Globus pallidus (tissue), 1 donor: ENCODE measurements around the gene TREX2.

Source experiments
- DNase-seq: peaks from one replicate; pipeline ENCODE4 v3.0.0-alpha.2; 2015; ENCODE audit warnings: low spot score

The TREX2 gene

DNA sequence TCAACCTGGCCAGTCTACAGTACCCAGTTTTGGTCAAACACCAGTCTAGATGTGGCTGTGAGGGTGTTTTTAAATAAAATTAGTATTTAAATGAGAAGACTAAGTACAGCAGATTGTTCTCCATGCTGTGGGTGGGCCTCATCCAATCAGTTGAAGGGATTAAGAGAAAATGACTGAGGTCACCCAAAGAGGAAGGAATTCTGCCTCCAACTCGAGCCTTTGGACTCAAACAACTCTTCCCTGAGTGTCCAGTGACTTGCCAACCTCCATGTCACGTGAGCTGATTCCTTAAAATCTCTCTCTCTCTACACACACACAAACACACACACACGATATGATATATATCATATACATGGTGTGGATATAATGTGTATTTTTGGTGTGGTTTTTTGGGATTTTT lies 10.0 kb downstream of the TREX2 start:
- DNase-seq = no peak

DNA sequence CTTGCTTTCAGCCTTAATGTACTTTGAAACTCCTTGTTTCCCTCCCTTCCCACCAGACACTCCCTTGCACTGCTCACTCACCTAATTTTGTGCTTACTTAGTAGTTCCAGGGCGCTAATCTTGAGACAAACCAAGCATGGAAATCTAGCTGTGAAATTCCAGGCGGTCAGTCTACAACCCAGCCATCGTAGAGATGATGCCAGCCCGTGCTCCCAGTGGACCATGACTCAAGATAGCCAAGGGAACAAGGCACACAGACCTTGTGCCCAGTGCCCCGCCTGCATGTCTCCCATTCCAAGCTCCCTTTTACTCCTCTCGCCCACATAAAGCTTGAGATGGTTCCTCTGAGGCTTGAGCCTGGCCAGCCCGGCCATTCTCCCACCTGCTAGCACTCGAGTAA lies 11.1 kb downstream of the TREX2 start:
- no peak for DNase-seq

- no peak for DNase-seq
Measured at GRCh38 chrX:153433781-153434285, 12.0 kb downstream of the TREX2 start.

DNA sequence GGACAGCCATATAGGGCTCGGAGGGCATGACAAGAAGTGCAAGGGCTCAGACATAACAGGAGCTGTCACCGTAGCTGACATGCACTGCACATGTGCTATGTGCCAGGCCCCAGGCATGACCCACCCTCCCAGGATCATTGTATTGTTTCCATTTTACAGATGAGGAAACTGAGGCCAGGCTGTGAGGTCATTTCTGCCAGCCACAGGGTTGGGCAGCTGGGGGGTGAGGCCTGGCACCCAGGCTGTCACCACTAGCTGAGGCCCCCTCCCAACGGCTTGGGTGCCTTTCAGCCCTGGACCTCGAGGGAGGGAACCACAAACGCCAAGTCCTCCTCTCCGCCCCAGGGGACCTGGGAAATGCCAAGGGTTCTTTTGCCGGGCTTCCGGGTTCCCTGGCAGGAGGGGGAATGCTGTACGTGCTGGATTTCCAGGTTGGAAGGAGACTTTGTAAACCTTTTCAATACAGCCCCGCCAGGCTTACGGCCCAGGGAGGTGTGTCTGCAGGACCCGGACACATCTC lies 12.6 kb downstream of the TREX2 start:
- no peak for DNase-seq

GRCh38 chrX:153430796-153431195 lies 15.1 kb downstream of the TREX2 start:
- DNase-seq = no peak

DNA sequence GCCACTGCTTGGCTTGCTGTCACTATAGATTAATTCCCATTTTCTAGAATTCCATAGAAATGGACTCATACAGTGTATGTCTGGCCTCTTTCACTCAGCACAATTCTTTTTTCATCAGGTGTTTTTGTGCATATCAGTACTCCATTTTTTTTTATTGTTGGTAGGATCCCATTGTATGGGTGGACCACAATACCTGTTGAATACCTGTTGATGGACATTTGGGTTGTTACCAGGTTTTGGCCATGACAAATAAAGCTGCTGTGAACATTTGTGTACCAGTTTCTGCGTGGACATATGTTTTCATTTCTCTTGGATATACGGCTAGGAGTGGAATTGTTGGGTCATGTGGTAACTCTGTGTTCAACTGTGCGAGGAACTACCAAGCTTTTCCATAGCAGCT lies 19.7 kb downstream of the TREX2 start:
- no peak for DNase-seq

DNA sequence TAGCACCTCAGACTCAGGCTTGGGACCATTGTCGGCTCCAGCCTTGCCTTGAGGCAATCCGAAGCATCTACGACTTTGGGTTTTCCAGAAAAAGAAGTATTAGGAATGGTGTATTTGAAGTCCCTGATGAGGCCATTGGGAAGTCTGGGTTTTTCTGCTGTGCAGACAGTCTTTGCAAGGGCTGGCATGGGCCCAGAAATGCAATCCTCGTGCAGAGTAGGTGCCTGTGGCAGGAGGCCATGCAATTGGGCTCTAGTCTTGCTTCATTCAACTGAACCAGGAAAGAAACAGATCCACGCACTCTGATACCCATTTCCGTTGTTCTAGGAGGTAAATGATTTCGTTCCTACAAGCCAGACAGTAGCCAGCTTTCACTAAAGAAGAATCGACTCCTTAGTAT lies 22.2 kb downstream of the TREX2 start:
- no peak for DNase-seq

- no peak for DNase-seq
Measured at GRCh38 chrX:153421856-153422255, 24.0 kb downstream of the TREX2 start.

GRCh38 chrX:153420851-153421599 lies 24.8 kb downstream of the TREX2 start:
- no peak for DNase-seq

DNA sequence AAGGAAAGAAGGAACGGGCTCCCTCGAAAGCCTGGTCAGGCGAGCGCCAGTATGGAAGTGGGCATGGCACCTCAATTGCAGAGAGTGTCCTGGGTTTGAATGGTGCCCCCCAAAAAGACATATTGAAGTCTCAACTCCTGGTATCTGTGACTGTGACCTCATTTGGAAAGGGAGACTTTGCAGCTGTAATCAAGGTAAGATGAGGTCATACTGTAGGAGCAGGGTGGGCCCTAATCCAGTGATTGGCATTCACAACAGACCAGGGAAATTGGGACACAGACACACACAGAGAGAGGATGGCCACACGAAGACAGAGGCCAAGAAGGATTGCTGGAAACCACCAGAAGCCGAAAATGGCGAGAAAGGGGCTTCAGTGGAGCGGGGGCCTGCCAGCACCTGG lies 28.2 kb downstream of the TREX2 start:
- DNase-seq = no peak

DNA sequence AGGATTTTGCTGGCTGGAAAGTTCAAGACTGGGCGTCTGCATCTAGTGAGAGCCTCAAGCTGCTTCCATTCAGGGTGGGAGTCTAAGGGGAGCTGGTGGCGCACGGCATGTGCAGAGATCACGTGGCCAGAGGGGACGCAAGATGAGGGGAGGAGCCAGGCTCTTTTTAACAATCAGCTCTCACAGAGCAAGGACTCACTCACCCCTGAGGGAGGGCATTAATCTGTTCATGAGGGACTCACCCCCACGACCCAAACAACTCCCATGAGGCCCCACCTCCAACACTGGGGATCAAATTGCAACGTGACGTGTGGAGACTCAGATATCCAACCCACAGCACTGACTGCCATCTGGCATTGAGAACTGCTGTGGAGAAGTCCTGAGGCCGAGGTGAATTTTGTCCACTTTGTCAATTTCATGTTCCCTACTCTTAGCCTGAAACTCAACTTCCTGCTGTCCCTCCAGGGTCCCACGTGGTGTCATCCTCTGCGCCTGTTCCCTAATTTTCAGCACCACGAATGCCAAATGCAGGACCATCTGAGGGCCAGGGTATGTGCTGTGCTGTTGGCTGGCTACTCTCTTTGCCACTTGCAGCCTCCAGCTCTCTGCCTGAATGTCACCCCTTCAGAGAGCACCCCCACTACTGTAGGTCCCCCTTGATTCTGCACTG lies 28.9 kb downstream of the TREX2 start:
- DNase-seq = no peak

DNA sequence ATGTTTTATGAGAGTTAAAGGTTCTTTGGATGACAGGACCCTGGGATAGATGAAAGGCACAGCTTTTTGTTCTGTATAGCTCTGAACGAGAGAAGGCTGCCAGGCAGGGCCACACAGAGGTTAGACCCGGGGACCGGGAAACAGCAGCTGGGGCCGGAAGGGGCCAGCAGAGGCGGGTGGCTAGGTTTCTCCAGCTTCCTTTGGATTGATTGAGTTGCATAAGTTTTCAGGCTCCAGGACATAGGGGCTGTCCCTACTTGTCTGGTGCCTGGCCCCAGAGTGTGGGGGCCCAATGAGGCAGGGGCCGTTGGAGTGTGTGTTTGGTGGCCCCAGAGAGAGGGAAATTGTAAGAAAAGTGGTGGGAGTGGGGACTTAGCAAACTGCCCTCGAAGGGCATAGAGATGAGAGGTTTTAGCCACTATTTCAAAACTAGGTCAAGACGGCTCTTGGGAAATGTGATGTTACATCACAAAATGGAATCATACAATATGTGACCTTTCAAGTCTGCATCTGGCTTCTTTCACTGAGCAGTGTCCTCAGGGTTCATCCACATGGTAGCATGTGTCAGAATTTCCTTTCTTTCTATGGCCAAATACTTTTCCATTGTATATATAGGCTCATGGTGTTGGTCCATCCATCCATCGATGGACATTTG lies 30.9 kb downstream of the TREX2 start:
- DNase-seq = no peak

DNA sequence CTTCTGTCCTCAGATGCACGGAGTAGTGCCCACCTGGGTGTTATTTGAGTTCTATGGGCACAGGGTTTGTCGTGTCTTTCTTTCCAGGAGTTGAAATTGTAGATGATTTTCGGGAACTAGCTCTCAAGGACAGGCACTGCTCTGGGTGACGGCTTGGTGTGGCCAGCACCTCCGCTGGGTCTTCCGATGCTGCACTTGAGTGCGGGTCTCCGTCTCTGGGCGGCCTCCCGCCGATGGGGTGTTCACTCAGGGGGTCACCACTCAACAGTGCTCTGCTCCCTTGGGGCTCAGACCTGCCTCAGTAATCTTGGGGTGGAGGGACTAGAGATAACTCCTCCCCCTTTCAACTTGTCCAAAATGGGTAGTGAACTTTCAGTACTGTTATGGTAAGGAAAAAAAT lies 32.1 kb downstream of the TREX2 start:
- DNase-seq = no peak

- no peak for DNase-seq
Measured at GRCh38 chrX:153412746-153413720, 32.8 kb downstream of the TREX2 start.

DNA sequence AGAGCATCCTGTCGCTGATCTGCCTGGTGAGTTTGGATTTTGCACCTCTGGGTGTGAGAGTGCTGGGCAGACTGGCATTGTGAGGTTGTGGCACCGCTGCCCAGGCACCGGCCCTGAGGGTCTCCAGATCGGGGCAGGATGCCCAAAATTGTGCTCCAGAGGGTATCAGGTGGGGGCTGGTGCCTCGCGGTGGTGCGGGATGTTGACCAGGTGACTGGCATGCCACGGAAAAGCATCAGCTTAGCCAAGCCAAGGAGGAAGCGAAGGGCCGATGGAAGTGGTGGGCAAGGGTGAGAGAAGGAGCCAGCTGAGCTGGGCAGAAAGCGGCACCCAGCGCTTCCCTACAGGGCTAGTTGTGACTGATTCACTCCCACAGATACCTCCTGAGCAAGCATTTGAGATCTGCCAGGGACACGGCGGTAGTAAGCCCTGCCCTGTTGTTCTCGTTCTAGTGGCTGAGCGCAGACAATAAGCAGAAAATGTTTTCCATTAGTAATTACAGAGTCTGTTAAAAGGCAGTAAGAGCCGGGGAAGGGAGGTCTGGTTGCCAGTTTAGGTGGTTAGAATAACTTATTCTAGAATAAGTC lies 33.8 kb downstream of the TREX2 start:
- DNase-seq = no peak

- DNase-seq = no peak
Measured at GRCh38 chrX:153411255-153411987, 34.4 kb downstream of the TREX2 start, which contains the start of gene ZFP92. TSS of gene ZFP92 (plus strand) at chrX:153411472. CDS start at chrX:153418323, 6,851 bp downstream.

DNA sequence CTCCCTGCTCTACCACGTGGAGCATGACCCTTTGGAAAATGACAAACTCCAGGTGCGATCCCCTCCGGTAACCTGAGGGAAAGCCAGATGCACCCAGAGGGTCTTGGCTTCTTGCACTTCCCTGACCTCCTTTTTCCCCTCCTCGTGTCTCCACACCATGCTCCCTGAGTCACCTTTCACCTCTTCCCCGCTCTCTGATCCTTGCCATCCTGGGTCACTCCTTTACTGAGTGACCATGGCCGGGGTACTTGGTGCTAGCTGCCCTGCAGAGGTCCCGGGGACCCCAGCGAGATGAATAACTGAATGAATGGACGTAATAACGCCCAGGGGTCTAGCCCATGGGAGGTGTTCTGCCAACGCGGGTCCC lies 35.0 kb downstream of the TREX2 start:
- no peak for DNase-seq

DNA sequence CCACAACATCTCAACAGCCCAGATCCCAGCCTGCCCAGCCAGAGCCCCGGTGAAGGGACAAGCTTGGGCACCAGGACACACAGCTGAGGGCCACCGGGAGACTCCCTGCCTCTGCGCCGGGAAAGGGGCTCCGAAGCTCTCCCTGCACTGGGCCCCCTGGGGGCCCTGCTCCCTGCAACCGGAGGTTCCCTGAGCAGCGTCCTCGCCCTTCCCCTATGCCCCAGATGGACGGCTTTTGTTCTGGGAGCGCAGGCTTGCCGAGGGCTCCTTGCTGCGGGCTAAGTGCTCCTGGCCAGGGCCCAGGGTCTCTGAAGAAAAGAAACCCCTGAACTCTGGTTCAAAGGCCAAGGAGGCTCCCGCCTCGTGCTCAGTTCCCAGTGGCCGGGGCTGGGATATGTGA lies 35.5 kb downstream of the TREX2 start:
- DNase-seq = no peak

- DNase-seq = no peak
Measured at GRCh38 chrX:153409414-153410101, 36.3 kb downstream of the TREX2 start.

GRCh38 chrX:153408871-153409351 lies 36.9 kb downstream of the TREX2 start:
- DNase-seq = no peak
